HEK293T (cell line): ENCODE results near the gene CBARP.

ENCODE experiments used
- CTCF ChIA-PET: fragments of 350-600 bp; formaldehyde crosslinking; extraction: SDS; loops from one replicate; lab custom pipeline; 2021; ENCODE audit warnings: antibody characterized with exemption, inconsistent platforms; lab: Yijun Ruan, JAX
- POLR2A ChIA-PET: fragments of 350-600 bp; formaldehyde crosslinking; extraction: SDS; loops from one replicate; lab custom pipeline; 2020; ENCODE audit warnings: antibody characterized with exemption, inconsistent platforms; lab: Yijun Ruan, JAX
- DNase-seq: peaks from one replicate; pipeline ENCODE4 v3.0.0; 2012; ENCODE audit warnings: mixed read lengths; ENCODE audit errors: extremely low spot score
- ARNT ChIP-seq: fragments of 450-650 bp; IDR thresholded peaks from 2 replicates; pipeline ENCODE4 v1.6.1; 2017; ENCODE audit warnings: mild to moderate bottlenecking
- BHLHE40 ChIP-seq: fragments of 450-650 bp; IDR thresholded peaks from 2 replicates; pipeline ENCODE4 v1.6.1; 2016; ENCODE audit warnings: mild to moderate bottlenecking, moderate library complexity, borderline replicate concordance
- CTBP1 ChIP-seq: fragments of 450-650 bp; IDR thresholded peaks from 2 replicates; pipeline ENCODE4 v1.6.1; 2016; ENCODE audit warnings: borderline replicate concordance
- ELF4 ChIP-seq: fragments of 450-650 bp; IDR thresholded peaks from 2 replicates; pipeline ENCODE4 v1.6.1; 2017; ENCODE audit warnings: antibody characterized with exemption
- FOXA1 ChIP-seq: fragments of 450-650 bp; IDR thresholded peaks from 2 replicates; pipeline ENCODE4 v1.6.1; 2016; ENCODE audit warnings: mild to moderate bottlenecking
- FOXK2 ChIP-seq: fragments of 450-650 bp; IDR thresholded peaks from 2 replicates; pipeline ENCODE4 v1.6.1; 2016; ENCODE audit warnings: mild to moderate bottlenecking
- FOXM1 ChIP-seq: fragments of 450-650 bp; IDR thresholded peaks from 2 replicates; pipeline ENCODE4 v1.6.1; 2017; ENCODE audit warnings: mild to moderate bottlenecking, borderline replicate concordance
- HDGF ChIP-seq: fragments of 450-650 bp; IDR thresholded peaks from 2 replicates; pipeline ENCODE4 v1.6.1; 2017; ENCODE audit warnings: antibody characterized with exemption, borderline replicate concordance
- L3MBTL2 ChIP-seq: fragments of 450-650 bp; conservative IDR thresholded peaks from 2 replicates; pipeline ENCODE4 v1.6.1; 2016; ENCODE audit warnings: mild to moderate bottlenecking
- LEF1 ChIP-seq: fragments of 450-650 bp; IDR thresholded peaks from 2 replicates; pipeline ENCODE4 v1.6.1; 2017; ENCODE audit warnings: mild to moderate bottlenecking, borderline replicate concordance
- NFRKB ChIP-seq: fragments of 450-650 bp; IDR thresholded peaks from 2 replicates; pipeline ENCODE4 v1.6.1; 2016; ENCODE audit warnings: mild to moderate bottlenecking, moderate library complexity
- SP1 ChIP-seq: fragments of 450-650 bp; IDR thresholded peaks from 2 replicates; pipeline ENCODE4 v1.6.1; 2017
- SUZ12 ChIP-seq: fragments of 450-650 bp; IDR thresholded peaks from 2 replicates; pipeline ENCODE4 v1.6.1; 2016; ENCODE audit warnings: mild to moderate bottlenecking
- TARDBP ChIP-seq: fragments of 450-650 bp; IDR thresholded peaks from 2 replicates; pipeline ENCODE4 v1.6.1; 2016
- ZNF384 ChIP-seq: fragments of 450-650 bp; IDR thresholded peaks from 2 replicates; pipeline ENCODE4 v1.6.1; 2016
- TF ChIP-seq, protein P1 (sequence below): fragments of 450-650 bp; IDR thresholded peaks from 2 replicates; pipeline ENCODE4 v1.6.1; 2016

Gene CBARP

DNA sequence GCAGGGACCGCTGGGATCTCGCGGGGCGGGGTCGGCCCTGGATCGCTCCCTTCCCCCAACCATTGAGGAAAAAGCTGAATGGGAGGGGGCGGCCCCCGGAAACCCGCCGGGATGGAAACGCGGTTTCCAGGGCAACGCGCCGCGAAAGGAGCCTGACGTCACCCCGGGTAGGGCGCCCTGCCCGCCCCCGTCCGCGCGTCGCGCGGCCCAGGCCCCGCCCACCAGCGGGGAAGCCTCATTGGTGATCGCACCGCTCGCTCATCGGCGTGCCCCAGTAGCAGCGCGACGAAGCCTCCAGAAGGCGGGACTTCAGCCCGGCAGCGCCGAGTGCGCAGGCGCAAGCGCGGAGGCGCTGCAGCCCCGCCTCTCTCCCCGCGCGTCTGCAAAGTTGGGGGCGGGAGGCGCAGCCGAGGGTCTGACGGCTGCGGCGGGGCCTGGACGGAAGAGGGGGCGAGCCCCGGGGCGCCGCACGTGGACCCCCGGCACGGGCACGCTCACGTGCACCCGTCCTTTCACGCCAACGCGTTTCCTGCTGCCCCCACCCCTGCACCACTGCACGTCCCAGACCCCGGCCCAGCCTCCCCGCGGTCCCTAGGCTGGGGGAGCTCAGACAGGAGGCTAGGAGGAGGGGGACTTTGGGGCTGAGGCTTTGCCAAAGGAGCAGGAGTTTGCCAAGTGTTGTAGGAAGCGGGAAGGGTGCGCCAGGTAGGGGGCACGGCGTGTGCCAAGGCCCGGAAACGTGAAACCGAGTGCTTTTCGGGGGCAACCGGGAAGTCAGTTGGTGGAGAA lies 23.1 kb upstream of the CBARP start:
- ChIA-PET POLR2A (interaction anchor here (1.1 to 3.2 kb wide), 4 partner anchors 8 to 20 kb away, joined by 5 to 38 read pairs (median 6); partner anchors contain the start of genes ATP5F1D and CIRBP), CTCF (interaction anchor here (0.8 kb wide), 1 partner anchor 16 kb away, joined by 4 read pairs; no protein-coding TSS in a partner anchor)
- no peak for TF ChIP-seq SP1
- TF ChIP-seq CTBP1: no peak
- TF ChIP-seq FOXA1: no peak
- TF ChIP-seq, protein P1, sequence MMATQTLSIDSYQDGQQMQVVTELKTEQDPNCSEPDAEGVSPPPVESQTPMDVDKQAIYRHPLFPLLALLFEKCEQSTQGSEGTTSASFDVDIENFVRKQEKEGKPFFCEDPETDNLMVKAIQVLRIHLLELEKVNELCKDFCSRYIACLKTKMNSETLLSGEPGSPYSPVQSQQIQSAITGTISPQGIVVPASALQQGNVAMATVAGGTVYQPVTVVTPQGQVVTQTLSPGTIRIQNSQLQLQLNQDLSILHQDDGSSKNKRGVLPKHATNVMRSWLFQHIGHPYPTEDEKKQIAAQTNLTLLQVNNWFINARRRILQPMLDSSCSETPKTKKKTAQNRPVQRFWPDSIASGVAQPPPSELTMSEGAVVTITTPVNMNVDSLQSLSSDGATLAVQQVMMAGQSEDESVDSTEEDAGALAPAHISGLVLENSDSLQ: peak; percentile 99
- no peak for TF ChIP-seq FOXK2
- 0 out of 2 replicates have a peak, but pooled peaks have one; percentile 20 for TF ChIP-seq FOXM1
- peak; percentile 97 for DNase-seq

DNA sequence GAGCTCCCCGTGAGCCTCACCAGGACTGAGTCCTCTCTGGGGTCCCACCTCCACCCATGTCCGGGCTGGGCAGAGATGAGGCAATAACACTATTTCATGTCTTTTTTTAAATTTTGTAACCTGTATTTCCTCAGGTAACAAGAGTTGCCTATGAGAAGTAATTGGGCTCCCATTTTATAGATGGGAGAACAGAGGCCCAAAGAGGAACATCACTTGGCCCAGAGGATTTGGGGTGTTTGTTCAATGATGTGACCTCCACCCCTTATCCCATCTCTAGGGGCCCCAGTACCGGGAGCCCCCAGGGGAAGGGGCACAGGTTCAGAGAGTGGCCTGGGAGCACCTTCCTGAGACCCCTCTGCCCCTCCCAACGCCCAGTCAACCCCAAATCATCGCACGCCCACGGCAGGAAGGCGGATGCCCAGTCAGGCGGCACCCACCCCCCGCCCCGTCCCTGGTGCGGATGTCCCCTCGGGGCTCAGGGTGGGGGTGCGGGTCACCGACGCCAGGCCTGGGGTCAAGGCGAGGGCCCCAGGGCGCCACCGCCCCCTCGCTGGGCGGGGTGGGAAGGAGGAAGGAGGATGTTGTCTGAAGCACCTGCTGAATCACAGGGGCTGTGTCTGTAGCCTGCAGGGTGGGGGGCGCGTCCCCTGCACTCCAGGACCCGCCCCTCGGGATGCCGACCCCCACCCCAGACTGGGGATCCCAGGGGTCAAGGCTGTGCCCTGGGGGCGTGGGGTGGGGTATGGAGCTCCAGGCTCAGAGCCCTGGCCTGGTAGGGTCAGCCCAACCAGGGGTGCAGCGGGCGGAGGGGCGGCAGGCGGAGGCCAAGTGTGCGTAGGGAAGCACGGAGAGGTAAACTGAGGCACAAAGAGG lies 22.3 kb upstream of the CBARP start:
- POLR2A ChIA-PET: interaction anchor here (1.1 to 3.2 kb wide), 5 partner anchors 9 to 19 kb away, joined by 5 to 38 read pairs (median 6); partner anchors contain the start of genes ATP5F1D and CIRBP
- TF ChIP-seq, protein P1: no peak
- no peak for TF ChIP-seq ARNT
- no peak for TF ChIP-seq ELF4
- TF ChIP-seq SUZ12: no peak
- TF ChIP-seq CTBP1: no peak
- no peak for TF ChIP-seq LEF1
- no peak for TF ChIP-seq ZNF384
- TF ChIP-seq FOXA1: no peak
- TF ChIP-seq L3MBTL2: no peak
- CTCF ChIA-PET: interaction anchor here (1.4 kb wide), 1 partner anchor 16 kb away, joined by 7 read pairs; no protein-coding TSS in a partner anchor
- no peak for DNase-seq

DNA sequence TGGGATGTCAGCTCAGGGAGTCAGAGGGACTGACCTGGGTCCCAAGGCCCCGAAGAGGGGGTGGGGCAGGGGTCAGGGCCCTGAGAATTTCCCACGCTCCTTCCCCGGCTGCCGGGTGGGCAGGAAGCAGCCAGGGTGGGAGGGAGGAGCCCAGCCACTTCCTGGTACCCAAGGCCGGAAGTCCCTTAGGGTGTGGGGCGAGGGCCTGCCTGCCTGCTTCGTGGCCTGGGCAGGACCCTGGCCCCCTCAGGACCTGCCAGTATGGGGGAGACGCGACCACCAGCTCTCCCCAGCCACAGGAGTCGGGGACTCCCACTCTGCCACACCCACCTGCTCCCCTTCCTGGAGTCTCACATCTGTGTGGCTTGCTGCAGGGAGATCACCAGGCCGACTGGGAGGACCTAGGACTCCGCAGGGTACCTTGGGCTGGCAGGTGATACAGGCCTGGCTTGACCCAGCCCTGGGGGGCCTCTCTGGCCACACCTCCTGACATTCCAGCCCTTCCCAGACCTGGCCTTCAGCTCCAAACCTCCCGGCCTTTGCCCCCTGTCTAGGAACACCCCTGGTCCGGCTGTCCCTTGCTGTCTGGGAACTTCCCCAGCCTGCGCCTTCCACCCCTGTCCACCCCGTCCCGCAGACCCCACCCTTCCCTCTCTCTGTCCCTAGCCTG lies 21.5 kb upstream of the CBARP start:
- CTCF ChIA-PET: interaction anchor here (1.4 kb wide), 1 partner anchor 15 kb away, joined by 7 read pairs; no protein-coding TSS in a partner anchor
- TF ChIP-seq FOXM1 (no peak), TARDBP (no peak), LEF1 (no peak), CTBP1 (no peak), NFRKB (no peak), SUZ12 (no peak), FOXA1 (no peak), ARNT (no peak), ELF4 (no peak), FOXK2 (no peak), SP1 (no peak), HDGF (no peak), ZNF384 (no peak), BHLHE40 (no peak)
- TF ChIP-seq, protein P1: no peak
- DNase-seq: no peak
- POLR2A ChIA-PET: interaction anchor here (1.9 to 3.2 kb wide), 3 partner anchors 8 to 14 kb away, joined by 6 to 38 read pairs (median 8); partner anchors contain the start of gene CIRBP

DNA sequence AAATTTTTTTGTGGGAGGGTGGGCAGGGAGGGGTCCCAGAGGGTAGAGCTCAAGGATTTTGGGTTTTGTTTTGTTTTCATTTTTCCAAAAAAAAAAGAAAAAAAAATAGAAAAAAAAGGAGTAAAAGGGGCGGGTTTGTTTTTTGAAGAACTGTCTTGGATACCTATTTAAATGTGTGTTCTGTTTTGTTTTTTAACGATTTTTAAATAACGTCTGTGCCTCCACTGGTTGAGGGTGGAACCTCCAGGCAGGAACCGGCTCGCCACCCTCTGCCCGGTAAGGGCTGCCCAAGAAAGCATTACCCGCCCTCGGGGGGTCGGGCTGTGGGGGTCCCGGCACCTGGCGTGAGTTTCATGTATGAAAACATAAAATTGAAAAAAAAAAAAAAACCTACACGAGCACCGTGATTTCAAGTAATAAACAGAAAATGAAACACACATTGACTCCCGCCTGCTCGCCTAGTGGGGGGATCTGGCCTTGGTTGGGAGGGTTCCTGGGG lies 21.0 kb upstream of the CBARP start:
- TF ChIP-seq FOXM1 (no peak), HDGF (no peak), ELF4 (no peak), CTBP1 (no peak), NFRKB (no peak), ZNF384 (no peak), FOXA1 (no peak)
- TF ChIP-seq, protein P1: no peak
- ChIA-PET CTCF (interaction anchor here (1.4 kb wide), 1 partner anchor 14 kb away, joined by 7 read pairs; no protein-coding TSS in a partner anchor), POLR2A (interaction anchor here (2.9 to 7.8 kb wide), 3 partner anchors 10 to 15 kb away, joined by 8 to 157 read pairs (median 38); partner anchors contain the start of gene CIRBP)
- no peak for DNase-seq
